Muscle layer of duodenum (tissue), 2 donors: Measurements from ENCODE around the gene FCN3.

Experiments
- H3K27ac ChIP-seq: one replicate; pipeline ENCODE4 v1.7.0; 2013; ENCODE audit warnings: mild to moderate bottlenecking, low read length
- H3K27me3 ChIP-seq: one replicate; pipeline ENCODE4 v1.7.0; 2013; ENCODE audit warnings: low read depth, mild to moderate bottlenecking, control low read depth, low read length
- H3K36me3 ChIP-seq, 2 donors: one replicate each; pipeline ENCODE4 v1.7.0; 2013; ENCODE audit warnings: low read length in 2 of 2, control low read depth in 1 of 2, mild to moderate bottlenecking in 1 of 2; ENCODE audit not compliant: insufficient read depth in 2 of 2, control insufficient read depth in 1 of 2
- H3K4me1 ChIP-seq, 2 donors: one replicate each; pipeline ENCODE4 v1.7.0; 2013; ENCODE audit warnings: low read length in 2 of 2, mild to moderate bottlenecking in 2 of 2, control low read depth in 1 of 2, moderate library complexity in 1 of 2; ENCODE audit not compliant: insufficient read depth in 2 of 2, control insufficient read depth in 1 of 2
- H3K4me3 ChIP-seq, 2 donors: one replicate each; pipeline ENCODE4 v1.7.0; 2013; ENCODE audit warnings: low read length in 2 of 2, low read depth in 1 of 2, mild to moderate bottlenecking in 1 of 2
- H3K9me3 ChIP-seq, 2 donors: one replicate each; pipeline ENCODE4 v1.7.0; 2013; ENCODE audit warnings: low read length in 2 of 2, control low read depth in 1 of 2, mild to moderate bottlenecking in 1 of 2; ENCODE audit not compliant: control insufficient read depth in 1 of 2
- donor health status: healthy.

The FCN3 gene

DNA sequence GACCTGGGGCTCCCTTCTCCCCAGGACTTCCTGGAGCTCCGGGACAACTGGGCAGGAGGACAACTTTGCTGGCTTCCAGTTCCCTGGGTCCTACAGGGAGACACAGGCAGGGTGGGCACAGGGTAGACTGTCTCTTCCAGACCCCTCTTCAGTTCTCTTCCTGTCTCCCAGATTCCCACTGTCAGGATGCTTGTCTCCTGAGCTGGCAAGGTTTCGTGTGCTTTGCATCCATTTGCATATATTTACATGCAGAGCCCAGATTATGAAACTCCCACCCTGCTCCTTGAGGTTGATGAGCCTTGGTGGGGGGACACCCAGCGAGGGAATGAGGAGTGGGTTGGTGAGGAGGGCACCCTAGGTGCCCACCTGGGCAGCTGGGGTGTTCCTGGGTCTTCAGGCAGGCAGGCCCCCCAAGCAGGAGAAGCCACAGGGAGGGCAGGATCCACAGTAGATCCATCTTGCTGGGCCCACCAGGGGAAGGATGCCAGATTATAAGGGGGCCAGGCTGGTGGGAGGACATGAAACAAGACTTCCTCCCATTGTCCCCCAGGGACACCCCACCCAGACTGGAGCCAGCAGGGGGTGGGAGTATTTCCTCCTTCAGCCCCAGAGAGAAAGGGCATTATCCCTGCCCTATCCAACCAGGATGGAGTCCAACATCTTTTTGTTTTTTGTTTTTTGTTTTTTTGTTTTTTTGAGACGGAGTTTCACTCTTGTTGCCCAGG is at the start of gene FCN3:
Gene FCN3 (minus strand): TSS at position 463 of the 725 bp plus-strand sequence. CDS start 6 bp downstream, at position 457.
- Histone ChIP-seq H3K9me3 (no peaks in the 10 kb centered on the region), H3K36me3 (no peaks in the 10 kb centered on the region), H3K4me1 (no peaks in the 10 kb centered on the region), H3K4me3 (no peak within 1 kb of the TSS), H3K27me3 (no peaks in the 10 kb centered on the region), H3K27ac (no peak within 1 kb of the TSS)

DNA sequence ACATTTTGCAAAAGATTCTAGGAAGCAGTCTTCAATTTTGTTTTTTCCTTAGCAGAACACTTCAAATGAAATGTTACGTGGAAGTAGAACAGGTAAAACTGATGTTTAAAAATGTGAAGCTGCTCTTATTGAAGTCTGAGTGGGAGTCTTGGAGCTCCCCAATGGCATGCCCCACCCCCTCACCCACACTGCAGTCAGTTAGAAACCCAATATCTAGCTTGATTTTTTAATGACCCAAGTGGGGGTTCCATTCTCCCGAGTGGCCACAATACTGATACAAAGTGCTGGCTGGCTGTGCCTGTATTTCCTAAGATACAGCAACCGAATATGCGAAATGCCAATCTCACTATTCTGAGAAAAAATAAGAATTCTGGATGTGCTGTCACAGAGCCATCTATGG is 49.1 kb upstream of the FCN3 start:
- Histone ChIP-seq H3K36me3 (peaks cover 0 to 4% of the 10 kb centered on the region in 2 donors), H3K27ac (no peak overlapping the region), H3K9me3 (no peaks in the 10 kb centered on the region), H3K4me1 (peaks cover 15 to 32% of the 10 kb centered on the region in 2 donors), H3K27me3 (no peaks in the 10 kb centered on the region), H3K4me3 (no peak overlapping the region)

DNA sequence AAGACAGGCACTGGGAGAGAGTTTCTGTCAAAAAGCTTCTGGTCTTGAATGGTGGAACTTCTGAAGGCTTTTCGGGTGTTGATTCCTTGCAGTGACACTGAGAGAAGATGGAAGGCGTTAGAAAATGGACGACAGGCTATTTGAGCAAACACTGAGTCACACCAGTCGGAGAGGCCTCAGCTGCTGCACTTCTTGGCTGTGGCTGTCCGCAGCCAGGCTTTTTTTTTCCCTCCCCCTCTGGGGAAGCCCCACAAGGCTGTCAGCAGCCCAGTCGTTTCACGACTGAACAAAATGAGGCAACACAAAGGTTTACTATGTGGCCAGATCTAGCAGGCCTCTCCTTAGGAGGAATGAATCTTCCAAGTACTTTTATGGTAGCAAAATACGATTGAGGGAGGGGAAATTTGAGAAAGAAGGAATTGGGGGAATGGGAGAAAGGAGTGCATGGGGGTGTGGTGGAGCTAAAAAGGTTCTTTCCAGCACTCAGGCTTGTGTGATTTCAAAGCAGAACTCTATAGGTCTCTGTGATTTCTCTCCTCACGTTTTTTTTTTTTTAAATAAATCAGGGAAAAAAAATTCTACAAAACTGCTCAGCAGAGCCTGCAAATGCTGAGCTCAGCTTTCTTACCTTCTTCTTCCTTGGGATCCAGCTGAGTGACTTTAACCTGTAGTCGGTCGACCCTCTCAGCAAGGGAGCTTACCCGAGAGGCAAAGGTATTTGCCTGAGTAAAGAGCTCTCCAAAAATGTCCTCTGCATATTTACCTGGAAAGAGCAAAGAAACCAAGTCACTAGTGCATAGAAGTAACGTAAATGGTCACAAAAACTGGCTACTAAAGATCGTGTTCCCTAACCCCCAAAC is 43.9 kb upstream of the FCN3 start:
- H3K4me1 ChIP-seq, result peaks cover 13 to 39% of the 10 kb centered on the region in 2 donors
- H3K36me3 ChIP-seq, result peaks cover 38% of the 10 kb centered on the region in 2 donors
- H3K27ac ChIP-seq, result peak overlapping the region; percentile 83
- H3K9me3 ChIP-seq, result no peaks in the 10 kb centered on the region
- no peaks in the 10 kb centered on the region for H3K27me3 ChIP-seq
- H3K4me3 ChIP-seq, result no peak overlapping the region

GRCh38 chr1:27417713-27418112 is 43.1 kb upstream of the FCN3 start:
- no peaks in the 10 kb centered on the region for H3K27me3 ChIP-seq
- no peak overlapping the region for H3K4me3 ChIP-seq
- peaks cover 47% of the 10 kb centered on the region in 2 donors for H3K36me3 ChIP-seq
- H3K4me1 ChIP-seq, result peaks cover 15 to 39% of the 10 kb centered on the region in 2 donors
- H3K27ac ChIP-seq, result peak overlapping the region; percentile 83
- no peaks in the 10 kb centered on the region for H3K9me3 ChIP-seq

GRCh38 chr1:27416387-27417111 is 41.9 kb upstream of the FCN3 start:
- Histone ChIP-seq H3K27ac (no peak overlapping the region), H3K9me3 (no peaks in the 10 kb centered on the region), H3K27me3 (no peaks in the 10 kb centered on the region), H3K4me1 (peaks cover 15 to 36% of the 10 kb centered on the region in 2 donors), H3K4me3 (no peak overlapping the region), H3K36me3 (peaks cover 55 to 57% of the 10 kb centered on the region in 2 donors)

GRCh38 chr1:27414091-27414490 is 39.5 kb upstream of the FCN3 start:
- Histone ChIP-seq H3K9me3 (no peaks in the 10 kb centered on the region), H3K36me3 (peaks cover 73 to 79% of the 10 kb centered on the region in 2 donors), H3K4me1 (peaks cover 14 to 31% of the 10 kb centered on the region in 2 donors)

DNA sequence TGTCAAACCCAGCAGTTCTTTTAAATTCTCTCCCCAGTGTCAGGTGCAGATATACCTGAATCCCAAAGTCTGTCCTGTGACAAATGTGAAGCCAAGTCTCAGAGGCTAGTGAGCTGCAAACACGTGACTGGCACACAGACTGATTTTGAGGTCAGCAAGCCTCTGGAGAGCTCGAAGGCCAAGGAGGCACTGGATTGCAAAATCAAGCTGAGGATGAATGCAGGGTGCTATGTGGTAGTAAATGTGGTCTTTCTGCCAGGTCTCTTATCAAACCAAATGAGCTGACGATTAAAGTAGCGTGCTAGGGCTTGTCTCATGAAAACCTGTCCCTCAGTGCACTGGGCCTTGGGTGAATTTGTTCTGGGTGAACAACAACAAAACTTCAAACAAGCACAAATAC is 38.4 kb upstream of the FCN3 start:
- H3K27me3 ChIP-seq, result no peaks in the 10 kb centered on the region
- H3K9me3 ChIP-seq, result no peaks in the 10 kb centered on the region
- peaks cover 81 to 87% of the 10 kb centered on the region in 2 donors for H3K36me3 ChIP-seq
- no peak overlapping the region for H3K4me3 ChIP-seq
- no peak overlapping the region for H3K27ac ChIP-seq
- peaks cover 6 to 20% of the 10 kb centered on the region in 2 donors for H3K4me1 ChIP-seq

More at GRCh38 chr1:27414091-27414490, 39.5 kb upstream of the FCN3 start:
- Histone ChIP-seq H3K27me3 (no peaks in the 10 kb centered on the region), H3K27ac (no peak overlapping the region), H3K4me3 (no peak overlapping the region)

- peaks cover 84 to 87% of the 10 kb centered on the region in 2 donors for H3K36me3 ChIP-seq
- no peak overlapping the region for H3K4me3 ChIP-seq
- no peak overlapping the region for H3K27ac ChIP-seq
- no peaks in the 10 kb centered on the region for H3K27me3 ChIP-seq
- peaks cover 4 to 15% of the 10 kb centered on the region in 2 donors for H3K4me1 ChIP-seq
- no peaks in the 10 kb centered on the region for H3K9me3 ChIP-seq
Observed at GRCh38 chr1:27412502-27412901, 37.9 kb upstream of the FCN3 start.

DNA sequence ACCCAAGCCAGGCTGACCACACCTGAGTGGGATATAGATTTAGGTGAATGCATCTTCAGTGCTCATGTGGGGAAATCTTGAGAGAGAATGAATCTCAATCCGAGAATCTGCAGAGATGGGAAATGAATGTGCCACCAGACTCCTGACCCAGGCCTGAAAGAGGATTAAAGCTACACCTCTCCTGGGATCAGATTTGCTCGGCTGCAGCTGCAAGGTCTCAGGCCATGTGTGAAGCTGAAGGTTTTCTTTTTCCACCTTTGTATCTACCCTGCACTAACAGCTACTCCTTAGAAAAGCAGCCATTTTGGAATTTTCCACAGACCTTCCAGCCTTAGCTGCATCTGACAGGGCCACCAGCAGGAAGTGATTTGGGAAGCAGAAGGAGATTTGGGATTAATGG is 36.1 kb upstream of the FCN3 start:
- Histone ChIP-seq H3K36me3 (peaks cover 74 to 84% of the 10 kb centered on the region in 2 donors), H3K4me3 (no peak overlapping the region), H3K9me3 (no peaks in the 10 kb centered on the region), H3K4me1 (peaks cover 4 to 6% of the 10 kb centered on the region in 2 donors), H3K27ac (no peak overlapping the region), H3K27me3 (no peaks in the 10 kb centered on the region)

- Histone ChIP-seq H3K36me3 (peaks cover 64 to 75% of the 10 kb centered on the region in 2 donors), H3K4me3 (no peak overlapping the region), H3K4me1 (peaks cover 4 to 15% of the 10 kb centered on the region in 2 donors), H3K9me3 (no peaks in the 10 kb centered on the region), H3K27ac (no peak overlapping the region), H3K27me3 (no peaks in the 10 kb centered on the region)
Observed at GRCh38 chr1:27409669-27410068, 35.0 kb upstream of the FCN3 start.

- peaks cover 49 to 64% of the 10 kb centered on the region in 2 donors for H3K36me3 ChIP-seq
- H3K27me3 ChIP-seq, result no peaks in the 10 kb centered on the region
- no peak overlapping the region for H3K4me3 ChIP-seq
- H3K27ac ChIP-seq, result no peak overlapping the region
- H3K9me3 ChIP-seq, result no peaks in the 10 kb centered on the region
- H3K4me1 ChIP-seq, result peaks cover 7 to 27% of the 10 kb centered on the region in 2 donors
Observed at GRCh38 chr1:27408151-27408550, 33.5 kb upstream of the FCN3 start.
